ENCODE results near the gene PLPP2.
"Not testable (repeated sequence)": the region's sequence is repeated elsewhere in the genome, so short reads cannot be mapped to it uniquely, and the experiment has no call there.

Gene PLPP2

DNA sequence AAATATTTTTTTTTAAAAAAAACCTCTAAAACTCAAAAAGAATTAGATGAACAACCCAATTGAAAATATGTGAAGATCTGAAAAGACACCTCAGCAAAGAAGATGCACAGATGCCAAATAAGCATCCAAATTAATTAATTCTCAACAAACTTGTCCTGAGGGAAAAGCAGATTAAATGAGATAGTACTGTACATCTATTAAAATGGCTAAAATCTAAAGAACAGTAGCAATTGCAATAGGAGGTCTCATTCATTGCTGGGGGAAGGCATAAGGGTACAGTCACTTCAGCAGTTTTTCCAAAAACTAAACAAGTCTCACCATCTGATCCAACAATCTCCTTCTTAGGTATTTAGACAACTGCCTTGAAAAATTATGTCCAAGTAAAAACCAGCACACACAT is 22.0 kb downstream of the PLPP2 start:
- DNase-seq (ENCODE audit: low read depth), result no peak

DNA sequence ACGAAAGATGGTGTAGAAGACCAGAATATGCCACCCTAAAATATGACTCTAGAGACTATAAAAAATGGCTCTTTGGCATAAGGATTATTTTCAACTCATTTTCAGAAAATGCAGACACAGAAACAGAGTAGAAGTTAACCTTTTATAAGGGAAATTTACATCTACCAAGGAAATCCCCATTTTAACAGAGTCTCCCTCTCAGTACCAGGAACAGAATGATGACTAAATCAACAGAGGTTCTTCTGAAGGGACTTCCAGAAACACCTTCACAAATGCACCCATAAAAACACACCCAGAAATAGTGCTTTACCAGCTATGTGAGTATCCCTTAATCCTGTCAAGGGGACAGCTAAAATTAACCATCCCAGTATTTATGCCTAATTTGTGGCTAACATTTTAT is 29.1 kb downstream of the PLPP2 start:
- DNase-seq (ENCODE audit: low read depth), result no peak

DNA sequence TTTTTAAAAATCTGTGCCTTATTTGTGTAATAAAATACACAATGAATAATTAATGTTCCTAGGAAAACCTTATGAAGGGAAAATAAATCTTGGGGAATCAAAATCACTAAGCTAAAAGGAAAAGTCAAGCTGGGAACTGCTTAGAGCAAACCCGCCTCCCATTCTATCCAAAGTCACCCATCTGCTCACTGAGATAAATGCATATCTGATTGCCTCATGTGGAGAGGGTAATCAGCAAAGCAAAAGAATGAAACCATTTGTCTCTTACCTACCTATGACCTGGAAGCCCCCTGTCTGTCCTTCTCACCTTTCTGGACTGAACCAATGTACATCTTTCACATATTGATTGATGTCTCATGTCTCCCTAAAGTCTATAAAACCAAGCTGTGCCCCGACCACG is 34.4 kb downstream of the PLPP2 start:
- DNase-seq (ENCODE audit: low read depth), result not testable (repeated sequence)

DNA sequence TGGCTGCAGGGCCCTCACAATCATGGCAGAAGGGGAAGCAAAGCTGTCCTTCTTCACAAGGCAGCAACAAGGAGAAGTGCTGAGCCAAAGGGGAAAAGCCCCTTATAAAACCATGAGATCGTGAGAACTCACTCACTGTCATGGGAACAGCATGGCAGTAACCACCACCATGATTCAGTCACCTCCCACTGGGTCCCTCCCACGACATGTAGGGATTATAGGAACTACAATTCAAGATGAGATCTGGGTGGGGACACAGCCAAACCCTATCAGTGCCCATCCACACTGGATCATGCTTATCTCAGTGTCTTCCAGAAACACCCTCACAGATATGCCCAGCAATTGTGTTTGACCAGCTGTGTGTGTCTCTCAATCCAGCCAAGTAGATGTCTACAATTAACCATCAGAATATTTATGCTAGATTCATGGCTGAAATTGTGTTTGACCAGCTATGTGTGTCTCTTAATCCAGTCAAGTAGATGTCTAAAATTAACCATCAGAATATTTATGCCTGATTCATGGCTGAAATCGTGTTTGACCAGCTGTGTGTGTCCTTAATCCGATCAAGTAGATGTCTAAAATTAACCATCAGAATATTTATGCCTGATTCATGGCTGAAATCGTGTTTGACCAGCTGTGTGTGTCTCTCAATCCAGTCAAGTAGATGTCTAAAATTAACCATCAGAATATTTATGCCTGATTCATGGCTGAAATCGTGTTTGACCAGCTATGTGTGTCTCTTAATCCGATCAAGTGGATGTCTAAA is 38.6 kb downstream of the PLPP2 start:
- DNase-seq (ENCODE audit: low read depth), result not testable (repeated sequence)

DNA sequence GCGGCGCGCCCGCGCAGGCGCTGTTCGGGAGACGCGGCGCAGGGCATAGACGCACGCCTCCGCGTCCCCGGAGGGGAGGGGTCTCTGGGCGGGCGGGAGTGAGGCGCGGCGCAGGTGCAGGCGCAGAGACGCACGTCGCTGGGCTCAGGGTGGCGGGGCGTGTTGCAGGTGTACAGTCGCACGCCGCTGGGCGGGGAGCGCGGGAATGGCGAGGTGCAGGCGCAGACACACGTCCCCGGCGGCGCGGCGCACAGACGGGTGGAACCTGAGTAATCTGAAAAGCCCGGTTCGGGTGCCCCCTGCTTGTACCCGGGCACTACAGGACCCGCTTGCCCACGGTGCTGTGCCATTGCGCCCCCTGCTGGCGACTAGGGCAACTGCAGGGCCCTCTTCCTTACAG is 44.7 kb downstream of the PLPP2 start:
- DNase-seq (ENCODE audit: low read depth), result no peak

DNA sequence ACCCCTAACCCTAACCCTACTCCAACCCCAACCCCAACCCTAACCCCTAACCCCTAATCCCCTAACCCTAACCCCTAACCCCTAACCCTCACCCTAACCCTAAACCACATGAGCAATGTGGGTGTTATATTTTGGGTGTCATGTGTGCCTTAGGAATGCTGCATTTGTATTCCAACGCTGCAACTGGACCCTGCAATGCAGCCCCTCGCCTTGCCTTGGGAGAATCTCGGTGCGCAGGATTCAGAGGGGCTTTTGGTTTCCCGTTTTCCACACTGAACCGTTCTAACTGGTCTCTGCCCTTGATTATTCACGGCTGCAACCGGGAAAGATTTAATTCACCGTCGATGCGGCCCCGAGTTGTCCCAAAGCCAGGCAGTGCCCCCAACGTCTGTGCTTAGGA is 45.3 kb downstream of the PLPP2 start:
- DNase-seq (ENCODE audit: low read depth), result not testable (repeated sequence)

DNA sequence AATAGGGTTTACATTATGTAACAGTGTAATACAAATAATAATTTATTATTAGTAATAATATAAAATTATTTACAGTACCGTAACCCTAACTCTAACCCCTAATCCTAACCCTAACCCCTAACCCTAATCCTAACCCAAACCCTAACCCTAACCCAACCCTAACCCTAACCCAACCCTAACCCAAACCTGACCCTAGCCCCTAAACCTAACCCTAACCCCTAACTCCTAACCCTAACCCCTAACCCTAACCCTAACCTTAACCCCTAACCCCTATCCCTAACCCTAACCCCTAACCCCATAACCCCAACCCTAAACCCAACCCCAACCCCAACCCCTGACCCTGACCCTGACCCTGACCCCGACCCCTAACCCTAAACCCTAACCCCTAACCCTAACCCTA is 45.7 kb downstream of the PLPP2 start:
- no peak for DNase-seq (ENCODE audit: low read depth)

All from stimulated activated CD8-positive, alpha-beta memory T cell treated with anti-CD3 and anti-CD28 coated beads, Interleukin-12 subunit alpha, Interleukin-12 subunit beta, amount 100 ng/mL, for 1 hour (primary cell).